ENCODE results near the gene RSRC2. TPM values are rescaled to one million over a fixed set of nuclear protein-coding genes. Genes with fewer than 3 reads are reported as not detected.
"Not testable (repeated sequence)": the region's sequence is repeated elsewhere in the genome, so short reads cannot be mapped to it uniquely, and the experiment has no call there.

Gene RSRC2
- total RNA-seq, 1 donor from 2014 or later, result 63.8 TPM

- DNase-seq (no peak), ATAC-seq (no peak)
- H3K4me3 ChIP-seq, result no peak overlapping the region
- no peaks in the 10 kb centered on the region for H3K9me3 ChIP-seq
- H3K36me3 ChIP-seq, result peaks cover 67% of the 10 kb centered on the region
- no peak overlapping the region for H3K27ac ChIP-seq
- H3K4me1 ChIP-seq, result peaks cover 6% of the 10 kb centered on the region
- TF ChIP-seq, protein P1, sequence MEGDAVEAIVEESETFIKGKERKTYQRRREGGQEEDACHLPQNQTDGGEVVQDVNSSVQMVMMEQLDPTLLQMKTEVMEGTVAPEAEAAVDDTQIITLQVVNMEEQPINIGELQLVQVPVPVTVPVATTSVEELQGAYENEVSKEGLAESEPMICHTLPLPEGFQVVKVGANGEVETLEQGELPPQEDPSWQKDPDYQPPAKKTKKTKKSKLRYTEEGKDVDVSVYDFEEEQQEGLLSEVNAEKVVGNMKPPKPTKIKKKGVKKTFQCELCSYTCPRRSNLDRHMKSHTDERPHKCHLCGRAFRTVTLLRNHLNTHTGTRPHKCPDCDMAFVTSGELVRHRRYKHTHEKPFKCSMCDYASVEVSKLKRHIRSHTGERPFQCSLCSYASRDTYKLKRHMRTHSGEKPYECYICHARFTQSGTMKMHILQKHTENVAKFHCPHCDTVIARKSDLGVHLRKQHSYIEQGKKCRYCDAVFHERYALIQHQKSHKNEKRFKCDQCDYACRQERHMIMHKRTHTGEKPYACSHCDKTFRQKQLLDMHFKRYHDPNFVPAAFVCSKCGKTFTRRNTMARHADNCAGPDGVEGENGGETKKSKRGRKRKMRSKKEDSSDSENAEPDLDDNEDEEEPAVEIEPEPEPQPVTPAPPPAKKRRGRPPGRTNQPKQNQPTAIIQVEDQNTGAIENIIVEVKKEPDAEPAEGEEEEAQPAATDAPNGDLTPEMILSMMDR (IDR thresholded peaks at IDR 0.05), result no peak
- no peaks in the 10 kb centered on the region for H3K27me3 ChIP-seq
- intact Hi-C loops (cut with DNase I), result no loop called here
Measured at GRCh38 chr12:122474324-122474716, 52.4 kb downstream of the RSRC2 start.

DNA sequence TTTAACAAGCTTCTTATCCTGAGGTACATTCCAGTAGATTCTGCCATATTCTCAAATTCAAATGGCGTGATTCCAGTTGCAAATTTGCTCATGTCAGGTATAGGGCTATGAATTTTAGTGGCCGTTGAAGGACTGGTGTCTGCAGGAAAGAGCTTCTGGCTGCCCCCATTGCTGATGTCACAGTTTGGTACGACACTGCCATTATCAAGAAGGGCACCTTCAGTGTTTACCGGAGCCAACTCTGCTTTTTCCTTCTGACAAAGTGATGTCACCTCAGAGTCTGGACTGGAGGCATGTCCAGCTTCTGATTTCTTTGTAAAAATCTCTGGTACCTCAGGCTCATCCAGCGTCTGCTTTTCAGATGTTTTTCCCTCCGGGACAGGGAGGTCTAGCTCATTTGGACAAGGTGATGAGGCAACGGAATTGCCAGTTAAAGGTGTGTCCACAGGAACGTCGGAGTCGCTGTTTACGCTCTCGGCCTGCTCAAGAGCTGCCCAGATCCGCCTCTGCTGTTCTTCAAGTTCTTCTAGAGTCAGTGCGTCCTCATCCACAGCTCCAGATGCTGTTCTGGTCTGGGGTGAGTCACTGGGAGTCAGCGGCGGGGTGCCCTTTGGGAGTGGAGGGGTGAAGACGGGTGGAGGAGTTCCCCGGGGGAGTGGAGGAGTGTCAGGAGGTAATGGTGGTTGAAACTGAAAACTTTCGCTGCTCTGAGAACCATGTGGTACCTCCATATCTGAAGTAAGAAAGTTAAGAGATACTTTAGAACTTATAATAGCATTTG, 53.0 kb downstream of the RSRC2 start:
- H3K27me3 ChIP-seq, result no peaks in the 10 kb centered on the region
- TF ChIP-seq, protein P1 (IDR thresholded peaks at IDR 0.05), result no peak
- intact Hi-C loops (cut with DNase I), result no loop called here
- no peaks in the 10 kb centered on the region for H3K9me3 ChIP-seq
- H3K4me1 ChIP-seq, result peaks cover 6% of the 10 kb centered on the region
- peaks cover 61% of the 10 kb centered on the region for H3K36me3 ChIP-seq
- H3K4me3 ChIP-seq, result no peak overlapping the region
- no peak overlapping the region for H3K27ac ChIP-seq
- ATAC-seq (peak; percentile 36), DNase-seq (no peak)

DNA sequence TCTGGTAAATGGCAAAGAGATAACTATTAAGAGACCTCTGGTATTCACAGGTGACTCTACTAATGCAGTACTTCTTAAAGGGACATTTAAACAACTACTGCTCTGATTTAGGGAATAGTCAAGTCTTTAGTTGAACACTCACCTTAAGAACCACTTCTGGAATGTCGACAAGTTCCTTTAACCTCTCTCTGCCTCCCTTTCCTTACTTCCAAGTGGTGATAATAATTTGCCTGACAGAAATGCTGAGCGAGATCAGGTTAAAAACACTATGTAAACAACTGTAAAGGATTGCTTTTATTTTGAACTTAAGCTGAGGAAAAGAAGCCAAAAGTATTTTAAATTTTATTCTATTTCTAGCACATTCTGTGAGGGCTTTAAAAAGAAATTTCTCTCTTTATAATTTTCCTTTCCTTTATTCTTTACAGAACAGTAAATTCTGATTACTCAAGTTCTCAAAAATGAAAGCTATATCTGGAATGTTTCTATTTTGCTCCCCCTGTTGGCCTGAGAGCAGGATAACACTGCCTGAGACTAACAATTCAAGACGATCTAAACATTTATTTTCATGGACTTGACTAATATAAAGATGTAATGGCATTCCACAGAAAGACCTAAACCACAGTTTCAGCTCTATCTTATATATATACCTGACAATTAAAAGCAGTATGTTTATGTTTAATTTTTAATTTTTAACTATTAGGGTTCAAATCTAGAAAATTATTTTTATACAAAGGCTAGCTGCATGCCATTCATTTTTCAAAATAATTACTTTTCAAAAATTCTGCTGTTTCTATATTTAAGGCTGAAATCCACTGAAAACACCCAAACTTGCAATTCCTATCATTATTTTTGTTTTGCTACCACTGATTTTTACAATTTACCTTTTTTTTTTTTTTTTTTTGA, 55.2 kb downstream of the RSRC2 start:
- TF ChIP-seq, protein P1 (IDR thresholded peaks at IDR 0.05), result peak; percentile 82
- DNase-seq (no peak), ATAC-seq (peak; percentile 82)
- peaks cover 40% of the 10 kb centered on the region for H3K36me3 ChIP-seq
- H3K4me3 ChIP-seq, result no peak overlapping the region
- H3K4me1 ChIP-seq, result peaks cover 6% of the 10 kb centered on the region
- no peaks in the 10 kb centered on the region for H3K9me3 ChIP-seq
- intact Hi-C loops (cut with DNase I), result loop anchor here (2.0 kb wide), 1 partner anchor 73 kb away; no protein-coding TSS in a partner anchor
- H3K27ac ChIP-seq, result peak overlapping the region; percentile 53
- no peaks in the 10 kb centered on the region for H3K27me3 ChIP-seq

DNA sequence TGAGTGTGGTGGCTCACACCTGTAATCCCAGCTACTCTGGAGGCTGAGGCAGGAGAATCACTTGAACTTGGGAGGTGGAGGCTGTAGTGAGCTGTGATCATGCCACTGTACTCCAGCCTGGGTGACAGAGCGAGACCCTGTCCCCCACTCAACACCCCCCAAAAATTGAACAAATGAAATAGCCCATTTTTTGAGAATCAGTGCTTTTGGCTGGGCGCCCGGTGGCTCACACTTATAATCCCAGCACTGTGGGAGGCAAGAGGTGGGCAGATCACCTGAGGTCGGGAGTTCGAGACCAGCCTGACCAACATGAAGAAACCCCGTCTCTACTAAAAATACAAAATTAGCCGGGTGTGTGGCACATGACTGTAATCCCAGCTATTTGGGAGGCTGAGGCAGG, 56.2 kb downstream of the RSRC2 start:
- DNase-seq, result peak; percentile 48

GRCh38 chr12:122469856-122470255, 56.9 kb downstream of the RSRC2 start:
- intact Hi-C loops (cut with DNase I), result loop anchor here (2.0 kb wide), 1 partner anchor 71 kb away; no protein-coding TSS in a partner anchor
- H3K27ac ChIP-seq, H3K27me3 ChIP-seq, H3K4me1 ChIP-seq, H3K9me3 ChIP-seq, H3K4me3 ChIP-seq, ATAC-seq: not testable (repeated sequence)
- peaks cover 22% of the 10 kb centered on the region for H3K36me3 ChIP-seq
- DNase-seq, result peak; percentile 11

More for the DNA sequence above, 56.2 kb downstream of the RSRC2 start:
- intact Hi-C loops (cut with DNase I), result loop anchor here (2.0 kb wide), 1 partner anchor 72 kb away; no protein-coding TSS in a partner anchor
- H3K36me3 ChIP-seq, result peaks cover 30% of the 10 kb centered on the region
- H3K27me3 ChIP-seq, H3K4me1 ChIP-seq, H3K4me3 ChIP-seq, H3K9me3 ChIP-seq, ATAC-seq: not testable (repeated sequence)
- H3K27ac ChIP-seq, result peak overlapping the region; percentile 53

- Histone ChIP-seq H3K9me3 (no peaks in the 10 kb centered on the region), H3K36me3 (peaks cover 7% of the 10 kb centered on the region), H3K27me3 (no peaks in the 10 kb centered on the region), H3K4me3 (no peak overlapping the region), H3K27ac (no peak overlapping the region), H3K4me1 (peaks cover 6% of the 10 kb centered on the region)
- no peak for ATAC-seq
- TF ChIP-seq, protein P1 (IDR thresholded peaks at IDR 0.05), result no peak
- intact Hi-C loops (cut with DNase I), result no loop called here
- no peak for DNase-seq
Measured at GRCh38 chr12:122467983-122468382, 58.8 kb downstream of the RSRC2 start.

- intact Hi-C loops (cut with DNase I); H3K36me3 ChIP-seq; H3K4me1 ChIP-seq; H3K9me3 ChIP-seq; H3K4me3 ChIP-seq; H3K27me3 ChIP-seq: not testable (repeated sequence)
- peak overlapping the region; percentile 37 for H3K27ac ChIP-seq
- ATAC-seq, result peak; percentile 85
- peak; percentile 74 for DNase-seq
Measured at GRCh38 chr12:122464317-122465042, 62.3 kb downstream of the RSRC2 start.
